GM18520 (cell line): Measurements from ENCODE around the gene TRAP1.
A peak's percentile ranks its signal among the peaks of the same experiment; 100 is the strongest.
"Not testable (repeated sequence)": the region's sequence is repeated elsewhere in the genome, so short reads cannot be mapped to it uniquely, and the experiment has no call there.

Source experiments
- ATAC-seq: cut with Tn5 transposase; IDR thresholded peaks from one replicate; pipeline ENCODE4 v1.9.1; 2021; ENCODE audit not compliant: unreplicated experiment

TRAP1 gene

DNA sequence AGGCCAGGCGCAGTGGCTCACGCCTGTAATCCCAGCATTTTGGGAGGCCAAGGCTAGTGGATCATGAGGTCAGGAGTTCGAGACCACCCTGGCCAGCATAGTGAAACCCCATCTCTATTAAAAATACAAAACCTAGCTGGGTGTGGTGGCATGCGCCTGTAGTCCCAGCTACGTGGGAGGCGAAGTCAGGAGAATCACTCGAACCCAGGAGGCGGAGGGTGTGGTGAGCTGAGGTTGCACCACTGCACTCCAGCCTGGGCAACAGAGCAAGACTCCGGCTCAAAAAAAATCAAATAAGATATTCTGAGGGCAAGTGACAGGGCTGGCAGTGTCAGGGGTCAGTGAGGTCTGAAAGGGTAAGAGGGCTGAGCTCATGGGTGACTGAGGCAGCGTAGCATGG is 2.9 kb downstream of the TRAP1 start:
- not testable (repeated sequence) for ATAC-seq

DNA sequence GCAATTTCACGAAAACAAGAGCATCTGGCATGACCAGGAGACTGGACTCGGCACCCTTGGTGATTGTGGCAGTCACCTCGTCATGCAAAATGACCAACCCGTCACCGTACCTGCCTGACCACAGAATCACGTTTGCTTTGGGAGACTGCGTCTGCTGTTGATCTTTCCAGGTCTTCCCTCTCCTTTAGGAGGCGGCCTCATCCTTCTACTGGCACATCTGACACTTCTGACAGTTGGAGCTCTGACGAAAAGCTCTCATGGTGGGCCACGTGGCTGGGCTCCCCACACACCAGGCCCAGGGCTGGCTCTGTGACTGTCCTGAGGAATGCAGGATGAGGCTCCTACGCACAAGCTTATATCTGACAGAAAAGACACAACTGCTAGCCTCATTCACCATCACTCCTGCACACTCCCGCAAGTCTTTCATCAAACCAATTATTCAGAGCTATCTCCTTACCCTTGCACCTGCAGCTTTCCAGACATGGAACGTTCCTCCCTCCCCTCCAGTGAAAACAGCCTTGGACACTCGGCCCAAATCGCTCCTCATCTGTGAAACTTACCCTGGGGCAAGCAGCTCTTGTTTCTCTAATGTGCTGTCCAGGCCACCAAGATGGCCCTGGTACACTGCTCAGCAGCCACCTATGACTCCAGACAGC is 3.6 kb downstream of the TRAP1 start:
- no peak for ATAC-seq

DNA sequence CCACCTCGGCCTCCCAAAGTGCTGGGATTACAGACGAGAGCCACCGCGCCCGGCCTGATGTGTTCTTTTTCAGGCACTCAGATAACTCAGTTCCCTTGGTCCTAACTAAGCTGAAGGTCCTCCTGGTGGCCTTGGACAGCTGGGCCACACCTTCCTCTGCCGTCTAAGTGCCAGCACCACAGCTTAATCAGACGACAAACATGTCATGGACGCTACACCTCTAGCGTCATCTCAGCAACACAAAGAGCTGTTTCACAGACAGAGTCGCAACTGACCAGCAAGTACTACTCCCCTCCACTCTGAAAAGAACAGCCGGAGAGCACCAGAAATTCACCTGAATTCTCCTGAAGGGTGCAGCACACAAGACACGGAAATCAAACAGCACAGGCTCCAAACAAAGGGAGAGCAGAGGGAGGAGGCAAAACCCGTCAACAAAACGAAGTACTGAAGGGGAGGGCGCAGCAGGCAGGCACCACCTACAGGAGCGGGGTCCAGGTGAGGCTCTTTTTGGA is 4.4 kb downstream of the TRAP1 start:
- no peak for ATAC-seq

DNA sequence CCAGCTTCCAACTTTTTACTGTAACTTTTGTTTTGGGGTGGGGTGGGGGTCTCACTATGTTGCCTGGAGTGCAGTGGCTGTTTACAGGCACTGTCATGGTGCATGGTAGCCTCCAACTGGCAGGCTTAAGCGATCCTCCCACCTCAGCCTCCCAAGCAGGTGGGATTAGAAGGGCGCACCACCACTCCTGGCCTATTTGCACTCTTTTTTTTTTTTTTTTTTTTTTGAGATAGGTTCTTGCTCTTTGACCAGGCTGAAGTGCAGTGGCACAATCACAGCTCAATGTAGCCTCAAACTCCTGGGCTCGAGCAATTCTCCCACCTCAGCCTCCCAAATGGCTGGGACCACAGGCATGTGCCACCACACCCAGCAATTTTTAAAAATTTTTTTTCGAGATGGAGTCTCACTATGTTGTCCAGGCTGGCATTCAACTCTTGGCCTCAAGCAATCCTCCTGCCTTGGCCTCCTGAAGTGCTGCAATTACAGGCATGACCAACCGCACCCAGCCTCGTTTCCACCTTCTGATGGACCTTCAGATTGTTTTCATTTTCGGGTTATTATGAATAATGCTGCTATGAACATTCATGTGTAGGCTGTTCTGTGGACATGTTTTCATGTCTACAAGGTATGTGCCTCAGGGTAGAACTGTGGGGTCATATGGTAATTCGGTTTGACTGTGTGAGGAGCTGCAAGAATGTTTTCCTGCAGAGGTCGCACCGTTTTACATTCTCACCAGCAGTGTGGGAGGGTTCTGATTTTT is 10.9 kb downstream of the TRAP1 start:
- ATAC-seq, result no peak

DNA sequence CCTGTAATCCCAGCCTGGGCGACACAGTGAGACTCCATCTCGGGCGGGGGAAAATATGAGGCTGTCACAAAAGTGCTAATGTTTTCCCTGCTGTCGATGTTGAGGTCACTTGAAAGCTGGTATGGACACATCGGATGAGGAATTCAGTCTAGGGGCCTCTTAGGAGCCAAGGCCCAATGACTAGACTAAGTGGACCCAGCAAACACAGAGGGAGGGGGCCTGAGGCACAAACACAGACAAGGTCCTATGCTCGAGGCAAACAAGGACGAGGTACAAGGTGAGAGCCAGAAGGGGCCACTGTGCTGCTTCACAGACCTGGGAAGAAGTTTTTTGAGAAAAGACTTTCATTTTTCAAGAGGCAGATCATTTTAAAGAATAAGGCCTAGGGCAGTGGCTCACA is 15.2 kb downstream of the TRAP1 start:
- ATAC-seq, result no peak

DNA sequence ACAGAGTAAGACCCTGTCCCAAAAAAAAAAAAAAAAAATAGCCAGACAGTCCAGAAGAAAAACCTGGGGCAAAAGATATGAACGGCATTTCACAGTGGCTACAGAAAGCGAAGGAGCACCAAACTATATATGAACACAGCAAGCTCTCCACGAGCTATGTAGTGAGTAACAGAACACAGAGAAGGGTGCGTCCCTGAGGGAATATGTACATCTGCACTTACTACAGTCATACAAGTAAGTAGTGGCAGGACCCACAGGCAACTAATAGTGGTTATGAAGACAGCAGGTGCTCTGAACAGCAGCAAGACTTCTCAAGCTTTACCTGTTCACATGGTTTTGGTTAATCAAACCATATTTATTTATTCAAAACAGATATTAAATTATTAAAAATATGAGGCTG is 15.8 kb downstream of the TRAP1 start:
- no peak for ATAC-seq

DNA sequence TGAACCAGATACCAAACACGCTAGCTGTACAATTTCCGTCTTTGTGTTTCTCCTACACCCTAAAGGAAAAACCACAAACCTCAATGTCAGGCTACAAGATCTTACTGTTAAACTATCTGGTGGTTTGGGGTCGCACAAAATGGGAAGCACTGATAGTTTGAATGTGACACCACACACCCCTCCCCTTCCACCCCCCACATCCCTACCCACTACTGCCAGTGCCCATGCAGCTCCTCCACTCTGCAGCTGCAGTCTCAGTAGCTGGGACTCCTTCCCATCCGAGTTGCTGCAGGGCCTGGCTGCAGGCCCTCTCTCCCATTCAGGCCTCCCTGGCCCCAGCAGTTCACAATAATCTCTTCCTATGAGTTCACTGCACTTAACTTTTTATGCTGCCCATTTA is 18.4 kb downstream of the TRAP1 start:
- ATAC-seq, result no peak

DNA sequence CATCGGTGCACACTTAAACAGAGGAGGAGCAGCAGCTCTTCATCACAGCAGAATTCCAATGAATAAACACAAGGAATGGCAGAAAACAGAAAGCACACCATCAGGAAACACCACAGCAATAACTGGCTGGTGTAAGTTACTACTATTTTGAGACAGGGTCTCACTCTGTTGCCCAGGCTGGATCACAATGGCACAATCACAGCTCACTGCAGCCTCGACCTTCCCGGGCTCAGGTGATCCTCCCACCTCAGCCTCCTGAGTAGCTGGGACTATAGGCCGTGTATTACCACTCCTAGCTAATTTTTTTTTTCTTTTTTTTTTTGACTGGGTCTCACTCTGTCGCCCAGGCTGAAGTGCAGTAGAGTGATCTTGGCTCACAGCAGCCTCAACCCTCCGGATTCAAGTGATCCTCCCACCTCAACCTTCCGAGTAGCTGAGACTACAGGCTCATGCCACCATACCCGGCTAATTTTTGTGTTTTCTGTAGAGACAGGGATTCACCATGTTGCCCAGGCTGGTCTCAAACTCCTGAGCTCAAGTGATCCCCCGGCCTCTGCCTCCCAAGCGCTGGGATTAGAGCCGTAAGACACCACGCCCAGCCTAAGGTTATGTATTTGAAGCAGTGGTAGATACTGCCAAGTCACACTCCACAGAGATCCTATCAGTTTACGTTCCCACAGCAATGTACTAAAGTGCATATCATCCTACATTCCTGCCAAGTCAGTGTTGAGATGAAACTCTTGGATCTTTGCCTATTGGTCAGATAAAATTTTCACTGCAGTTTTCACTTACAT is 20.7 kb downstream of the TRAP1 start:
- ATAC-seq, result no peak

DNA sequence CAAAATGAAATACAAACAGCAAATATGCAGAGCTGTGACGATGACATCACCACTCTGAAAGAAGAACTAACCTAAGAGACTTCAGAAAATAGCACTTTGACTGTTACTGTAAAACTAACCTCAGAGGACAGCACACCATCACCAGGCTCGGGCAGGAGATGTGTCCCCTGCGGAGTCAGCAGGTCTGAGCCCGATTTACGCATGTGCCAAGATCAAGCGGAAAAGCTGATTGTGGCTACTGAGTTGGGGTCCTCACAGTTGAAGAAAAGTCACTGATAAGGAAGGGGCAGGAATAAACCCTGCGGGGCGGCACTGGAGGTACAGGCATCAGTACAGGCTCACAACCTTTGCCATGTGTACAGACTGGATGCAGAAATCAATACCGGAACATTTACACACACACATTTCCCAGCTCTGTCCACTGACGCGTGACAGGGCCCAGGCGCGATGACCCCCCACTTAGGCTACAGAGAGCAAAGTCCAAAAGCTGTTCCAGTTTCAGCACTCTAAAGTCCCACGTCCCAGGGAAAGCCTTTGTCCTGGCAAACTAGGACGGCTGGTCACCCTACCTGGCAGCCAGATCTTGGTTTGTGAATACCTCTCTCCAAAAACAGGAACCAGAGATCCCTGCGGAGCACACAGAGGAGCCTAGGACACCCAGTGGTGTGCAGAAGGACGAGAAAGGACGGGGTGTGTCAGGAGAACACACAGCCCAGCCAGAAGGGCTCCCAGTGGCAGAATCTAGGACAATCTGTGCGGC is 21.5 kb downstream of the TRAP1 start:
- no peak for ATAC-seq

DNA sequence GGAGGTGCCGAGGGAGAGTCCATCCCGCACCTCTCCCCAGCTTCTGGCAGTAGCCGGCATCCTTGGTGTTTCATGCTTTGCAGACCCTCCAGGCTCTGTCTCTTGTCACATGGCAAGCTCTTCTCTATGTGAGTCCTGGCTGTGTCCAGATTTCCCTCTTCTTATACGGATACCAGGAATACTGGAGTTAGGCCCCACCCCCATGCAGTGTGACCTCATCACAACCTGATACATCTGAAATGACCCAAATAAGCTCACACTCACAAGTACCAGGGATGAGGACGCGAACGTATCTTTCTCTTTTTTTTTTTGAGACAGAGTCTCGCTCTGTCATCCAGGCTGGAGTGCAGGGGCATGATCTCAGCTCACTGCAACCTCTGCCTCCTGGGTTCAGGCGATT is 23.3 kb downstream of the TRAP1 start:
- ATAC-seq, result no peak

DNA sequence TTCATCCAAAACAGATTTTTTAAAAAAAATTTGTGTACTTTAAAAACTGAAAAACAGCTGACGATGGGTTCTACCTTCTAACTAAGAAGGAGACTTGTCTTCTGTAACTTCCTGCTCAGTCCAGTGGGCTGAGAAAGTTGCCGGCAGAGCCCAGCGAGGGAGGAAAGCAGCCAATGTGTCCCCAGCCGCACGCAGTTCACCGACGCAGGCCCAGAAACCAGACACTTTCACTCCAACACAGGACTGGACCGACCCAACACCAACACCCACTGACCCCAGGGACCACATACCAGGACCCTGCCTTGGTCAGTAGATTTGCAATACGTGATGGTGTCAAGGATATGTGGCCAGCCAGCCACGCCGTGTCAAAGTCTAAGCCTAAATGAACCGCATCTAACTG is 25.6 kb downstream of the TRAP1 start:
- no peak for ATAC-seq

DNA sequence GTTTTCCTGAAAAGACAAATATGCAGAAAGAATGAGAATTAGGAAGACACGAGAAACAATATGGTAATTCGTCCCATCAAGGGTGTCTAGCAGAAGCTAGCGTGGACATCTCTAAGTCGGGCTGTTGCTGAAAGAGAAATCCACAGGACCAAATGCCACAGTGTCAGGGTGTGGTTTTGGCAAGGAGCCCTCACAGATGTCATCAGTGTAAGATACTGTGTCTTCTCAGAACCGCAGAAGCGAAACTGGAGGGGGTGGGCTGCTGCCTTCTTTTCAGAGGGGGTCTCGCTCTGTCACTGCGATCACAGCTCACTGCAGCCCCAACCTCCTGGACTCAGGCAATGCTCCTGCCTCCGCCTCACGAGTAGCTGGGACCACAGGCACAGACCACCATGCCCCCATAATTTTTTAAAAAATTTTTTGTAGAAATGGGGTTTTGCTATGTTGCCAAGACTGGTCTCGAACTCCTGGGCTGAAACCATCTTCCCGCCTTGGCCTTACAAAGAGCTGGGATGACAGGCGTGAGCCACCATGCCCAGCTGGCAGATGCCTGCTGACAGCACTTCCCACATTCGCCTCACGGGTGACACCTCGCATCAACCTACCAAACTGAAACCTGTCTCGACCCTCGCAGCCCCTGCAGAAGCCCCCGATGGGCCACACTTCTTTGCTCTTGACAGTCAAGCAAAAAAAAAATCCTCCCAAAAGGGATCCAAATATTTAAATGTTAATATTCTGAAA is 26.2 kb downstream of the TRAP1 start:
- no peak for ATAC-seq

DNA sequence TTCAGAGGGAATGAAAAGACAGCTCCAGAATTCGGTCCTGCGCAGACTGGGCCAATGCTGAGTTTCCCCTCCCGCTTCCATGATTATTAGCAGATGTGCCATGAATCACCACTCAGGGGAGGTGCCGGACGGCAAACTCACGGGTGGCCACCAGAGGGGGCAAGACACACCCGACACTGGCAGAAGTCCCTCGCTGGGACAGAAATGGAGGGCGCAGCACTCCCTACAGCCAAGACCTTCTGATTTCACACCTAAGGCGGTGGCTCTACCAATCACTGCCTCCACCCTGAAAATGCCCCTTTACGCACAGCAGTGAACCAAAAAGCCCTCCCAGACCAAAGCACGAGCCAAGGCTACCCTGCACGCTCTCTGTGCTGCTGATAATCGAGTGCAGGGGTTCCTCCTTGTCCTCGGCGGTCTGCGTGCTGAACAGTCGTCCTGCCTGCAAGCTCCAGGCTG is 26.8 kb downstream of the TRAP1 start:
- peak; percentile 80 for ATAC-seq

DNA sequence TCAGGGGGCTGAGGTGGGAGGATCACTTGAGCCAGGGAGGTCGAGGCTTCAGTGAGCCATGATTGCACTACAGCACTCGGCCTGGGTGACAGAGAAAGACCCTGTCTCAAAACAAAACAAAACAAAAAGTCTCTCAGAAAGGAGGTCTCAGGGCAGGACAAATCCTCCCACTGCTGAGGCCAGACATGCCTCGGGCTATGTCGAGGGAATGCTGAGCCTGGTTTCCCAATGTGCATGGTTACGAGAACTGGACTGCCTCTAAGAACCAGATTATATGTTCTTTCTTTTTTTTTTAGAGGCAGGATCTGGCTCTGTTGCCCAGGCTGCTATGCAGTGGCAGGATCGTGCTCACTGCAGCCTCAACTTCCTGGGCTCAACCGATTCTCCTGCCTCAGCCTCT is 27.6 kb downstream of the TRAP1 start:
- no peak for ATAC-seq

DNA sequence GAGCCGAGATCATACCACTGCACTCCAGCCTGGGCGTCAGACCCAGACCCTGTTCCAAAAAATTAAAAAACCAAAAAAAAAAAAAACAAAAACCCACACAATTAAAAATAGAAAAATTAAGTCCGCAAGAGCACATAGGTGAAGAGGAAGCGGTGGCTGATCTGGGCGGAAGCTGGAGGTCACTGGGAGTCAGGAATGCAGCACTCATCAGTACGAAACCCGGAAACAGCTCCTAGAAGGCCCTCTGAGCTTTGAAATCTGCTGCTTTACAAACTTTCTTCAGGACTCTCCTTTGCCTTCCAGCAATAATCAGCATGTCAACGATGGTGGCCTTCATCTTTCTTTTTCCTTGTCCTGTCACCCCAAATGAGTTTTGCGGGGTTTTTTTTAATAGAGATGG is 29.5 kb downstream of the TRAP1 start:
- no peak for ATAC-seq

DNA sequence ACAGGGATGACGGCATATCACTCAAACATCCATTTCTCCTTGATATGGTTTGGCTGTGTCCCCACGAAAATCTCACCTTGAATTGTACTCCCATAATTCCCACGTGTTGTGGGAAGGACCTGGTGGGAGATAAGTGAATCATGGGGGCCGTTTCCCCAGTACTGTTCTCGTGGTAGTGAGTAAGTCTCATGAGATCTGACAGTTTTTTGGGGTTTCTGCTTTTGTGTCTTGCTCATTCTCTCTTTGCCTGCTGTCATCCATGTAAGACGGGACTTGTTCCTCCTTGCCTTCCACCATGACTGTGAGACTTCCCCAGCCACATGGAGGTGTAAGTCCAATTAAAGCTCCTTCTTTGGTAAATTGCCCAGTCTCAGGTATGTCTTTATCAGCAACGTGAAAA is 30.3 kb downstream of the TRAP1 start:
- ATAC-seq, result no peak

DNA sequence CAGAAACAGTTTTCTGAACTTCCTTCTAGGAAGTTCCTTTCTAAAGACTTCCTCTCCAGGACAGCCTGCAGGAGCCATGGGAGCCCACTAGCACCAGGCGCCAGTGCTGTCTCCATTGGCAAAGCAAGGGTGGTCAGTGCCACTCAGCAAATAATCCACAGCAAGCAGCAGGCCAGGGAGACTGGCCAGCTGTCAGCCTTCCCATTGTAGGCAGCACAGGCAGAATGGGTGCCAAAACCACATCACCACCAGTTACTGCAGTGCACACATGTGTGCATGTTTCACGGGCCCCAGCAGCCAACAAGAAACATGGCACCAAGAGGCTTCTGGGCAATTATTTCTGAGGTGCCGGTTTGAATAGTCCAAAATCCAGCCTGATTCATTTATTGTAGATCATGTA is 36.1 kb downstream of the TRAP1 start:
- ATAC-seq, result no peak

DNA sequence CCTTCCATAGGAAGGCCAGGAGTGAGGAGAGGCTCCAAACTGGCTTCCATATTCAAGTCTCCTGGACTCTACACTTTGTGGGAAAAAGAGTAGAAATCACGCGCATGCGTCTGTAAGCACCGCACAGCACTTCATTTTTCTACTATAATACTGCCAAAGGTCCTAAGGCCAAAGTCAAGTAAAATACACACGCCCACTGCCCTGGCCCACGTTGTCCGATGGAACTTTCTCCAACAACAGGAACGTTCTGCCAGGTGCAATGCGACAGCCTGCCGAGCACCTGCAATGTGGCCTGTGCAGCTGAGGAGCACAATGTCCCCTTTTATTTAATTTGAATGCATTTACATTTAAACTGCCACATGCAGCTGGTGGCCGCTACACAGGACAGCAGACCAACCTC is 39.3 kb downstream of the TRAP1 start:
- ATAC-seq, result no peak

DNA sequence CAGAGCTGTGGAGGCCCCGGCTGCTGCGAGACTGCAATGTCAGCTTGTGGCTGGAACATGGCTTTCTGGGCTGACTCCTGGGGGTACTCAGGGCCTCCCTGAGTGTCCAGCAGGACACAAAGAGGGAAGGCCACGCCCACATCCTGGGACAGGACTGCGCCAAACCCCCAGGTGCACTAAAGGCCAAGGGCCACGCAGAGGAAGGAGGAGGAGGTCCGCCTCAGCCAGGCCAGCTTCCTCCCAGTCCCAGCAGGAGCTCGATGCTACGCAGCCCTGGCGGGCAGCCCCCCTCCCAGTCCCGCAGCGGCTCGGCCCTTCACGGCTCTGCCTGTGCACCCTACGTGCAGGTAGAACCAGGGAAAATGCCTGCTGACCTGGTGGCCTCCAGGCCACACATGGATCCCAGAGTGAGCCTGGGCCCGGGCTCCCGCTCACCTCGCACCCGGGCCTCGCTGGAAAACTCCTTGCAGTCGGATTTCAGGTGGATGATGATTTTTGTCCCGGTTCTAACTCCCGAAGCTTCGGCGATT is 41.7 kb downstream of the TRAP1 start:
- ATAC-seq, result no peak
